HG02885 (cell line): ENCODE measurements around the gene MINDY3.
"Not testable (repeated sequence)": the region's sequence is repeated elsewhere in the genome, so short reads cannot be mapped to it uniquely, and the experiment has no call there.

Source experiments
- ATAC-seq: cut with Tn5 transposase; IDR thresholded peaks from one replicate; pipeline ENCODE4 v1.9.1; 2021; ENCODE audit warnings: mild to moderate bottlenecking; ENCODE audit not compliant: unreplicated experiment, poor library complexity

MINDY3 gene

DNA sequence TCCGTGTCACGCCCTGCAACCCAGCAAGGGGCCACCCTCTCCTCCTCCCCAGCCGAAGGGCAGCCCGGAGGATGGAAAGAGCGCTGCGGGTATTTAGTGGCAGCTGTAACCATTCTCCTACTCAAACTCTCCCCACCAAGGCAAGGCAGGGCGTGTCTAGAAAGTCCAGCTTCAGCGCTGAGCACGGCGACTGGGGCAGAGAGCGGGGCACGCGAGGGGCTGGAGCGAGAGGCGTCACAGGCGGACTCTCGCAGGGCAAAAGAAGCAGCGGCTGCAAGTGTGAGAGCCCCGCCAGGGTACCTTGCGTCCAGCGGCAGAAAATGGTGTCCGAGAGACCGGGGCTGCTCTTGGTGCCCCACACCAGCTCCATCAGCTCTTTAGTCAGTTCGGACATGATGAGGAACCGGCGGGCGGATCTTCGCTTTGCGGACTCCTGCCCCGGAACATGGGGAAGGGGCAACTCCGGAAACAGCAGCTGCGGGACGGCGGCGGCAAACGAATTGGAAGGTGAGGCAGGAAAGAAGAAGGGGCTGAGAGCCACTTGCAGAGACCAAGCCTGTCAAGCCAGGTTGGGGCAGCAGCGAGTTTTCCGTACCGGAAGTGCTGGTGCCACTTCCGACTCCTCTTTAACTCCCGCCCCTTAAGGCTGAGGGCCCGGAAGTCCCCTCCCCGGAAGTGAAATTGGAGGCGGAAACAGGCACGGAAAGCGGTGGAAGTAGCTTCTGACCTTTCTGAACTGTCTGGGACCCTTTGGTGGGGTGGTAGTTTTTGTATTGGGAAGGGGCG, at the start of gene MINDY3:
Gene MINDY3 (minus strand): TSS at position 602 of the 786 bp plus-strand sequence. CDS start 208 bp downstream, at position 394.
- peak; percentile 93 for ATAC-seq

DNA sequence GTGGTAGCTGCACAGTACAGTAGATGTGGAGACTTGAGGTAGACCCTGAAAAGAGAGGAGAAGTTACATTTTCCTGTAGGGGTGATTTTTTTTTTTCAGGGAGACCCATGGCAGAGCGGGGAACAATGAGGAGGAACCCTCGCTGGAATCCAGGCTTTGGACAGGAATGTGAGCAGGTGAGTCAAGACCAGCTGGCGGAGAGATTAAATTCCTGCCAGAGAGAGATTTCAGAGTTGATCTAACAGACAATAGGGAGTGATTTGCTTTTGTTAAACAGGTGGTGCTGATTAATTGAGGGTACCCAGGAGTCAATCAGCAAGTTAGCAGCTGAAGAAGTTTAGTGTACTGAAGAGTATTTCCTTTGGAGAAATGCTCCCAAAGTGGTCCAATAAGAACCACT, 41.6 kb upstream of the MINDY3 start:
- ATAC-seq = no peak

DNA sequence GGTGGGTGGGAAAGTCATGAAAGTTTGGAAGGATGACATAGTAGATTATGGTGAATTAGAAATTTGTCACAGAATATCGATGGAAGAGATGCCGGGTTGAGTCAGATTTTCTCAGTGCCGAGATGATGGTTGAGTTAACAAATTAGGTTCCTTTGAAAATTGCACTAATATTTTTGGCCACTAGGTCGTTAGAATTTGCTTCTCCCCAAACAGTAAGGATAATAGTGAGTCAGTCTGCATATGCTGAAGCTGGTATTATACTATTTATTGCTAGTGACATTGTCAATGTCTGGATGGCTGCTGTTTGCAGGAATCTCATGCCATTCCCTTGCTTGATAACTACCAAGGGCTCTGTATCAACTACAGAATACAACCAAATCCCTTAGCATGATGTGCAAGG, 37.7 kb upstream of the MINDY3 start:
- ATAC-seq = no peak

DNA sequence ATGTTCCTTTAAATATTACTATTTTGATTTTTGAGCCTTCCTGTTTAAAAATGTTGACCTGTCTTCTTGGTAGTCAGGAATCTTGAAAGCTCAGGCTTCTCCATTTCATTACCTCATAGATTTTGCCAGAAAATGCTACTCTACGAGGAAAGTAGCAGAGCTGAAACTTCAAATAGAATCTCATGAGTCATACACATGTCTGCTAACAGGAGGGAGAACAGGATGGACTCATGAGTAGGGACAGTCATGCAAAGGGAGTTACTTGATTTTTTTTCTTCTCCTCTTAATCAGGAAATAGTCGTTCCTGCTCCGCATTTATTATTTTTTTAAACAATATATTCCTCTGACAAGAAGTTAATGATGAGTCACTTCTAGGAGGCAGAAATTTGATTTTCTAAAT, 37.0 kb upstream of the MINDY3 start:
- ATAC-seq = no peak

DNA sequence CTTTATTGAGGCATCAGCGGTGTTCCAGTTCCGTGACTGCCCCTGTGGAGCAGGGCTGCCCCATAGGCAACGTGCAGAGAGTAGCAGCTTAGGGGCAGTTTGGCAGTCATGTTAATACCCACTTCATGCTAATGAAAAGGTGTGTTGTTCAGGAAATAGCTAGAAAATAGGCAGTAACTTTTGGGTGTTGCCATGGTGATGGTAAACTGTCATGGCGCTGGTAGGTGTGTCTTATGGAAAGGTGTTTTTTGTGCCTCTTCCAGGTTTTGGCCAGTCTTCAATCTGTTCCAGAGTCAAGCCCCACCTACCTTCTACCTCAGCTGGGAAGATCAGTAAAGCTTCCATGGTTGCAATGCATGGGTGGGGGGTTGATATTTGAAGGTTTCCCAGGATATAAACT, 36.3 kb upstream of the MINDY3 start:
- no peak for ATAC-seq

DNA sequence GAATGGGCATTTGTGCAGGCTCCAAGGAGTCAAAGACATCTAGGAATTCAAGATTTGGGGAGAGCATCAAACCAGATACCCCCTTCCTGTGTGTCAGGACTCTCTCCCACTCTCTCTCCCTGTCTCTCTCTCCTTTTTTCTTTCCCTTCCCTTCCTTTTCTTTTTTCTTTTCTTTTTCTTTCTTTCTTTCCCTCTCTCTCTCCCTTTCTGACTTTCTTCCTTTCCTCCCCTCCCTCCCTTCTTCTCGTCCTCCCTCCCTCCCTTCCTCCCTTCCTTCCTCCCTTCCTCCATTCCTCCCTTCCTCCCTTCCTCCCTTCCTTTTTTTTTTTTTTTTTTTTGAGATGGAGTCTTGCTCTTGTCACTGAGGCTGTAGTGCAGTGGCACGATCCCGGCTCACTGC, 24.1 kb upstream of the MINDY3 start:
- ATAC-seq = no peak

DNA sequence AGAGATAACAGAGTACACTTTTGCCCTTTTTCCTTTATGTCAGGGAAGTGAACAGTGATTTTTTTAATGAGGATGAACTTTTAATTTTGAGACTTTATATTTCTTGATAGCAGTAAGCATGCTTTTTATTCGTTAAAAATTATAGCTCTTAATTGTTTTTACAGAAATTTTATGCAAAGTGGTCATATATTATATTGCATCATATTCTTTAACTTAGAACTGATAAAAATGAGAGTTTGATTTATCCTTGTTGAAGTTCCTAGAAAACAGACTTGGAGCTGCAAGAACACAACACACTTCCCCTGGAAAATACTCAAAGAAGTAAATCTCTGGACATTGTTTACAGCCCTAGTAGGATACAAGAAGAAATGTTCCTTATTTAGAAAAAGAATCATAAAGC, 21.2 kb upstream of the MINDY3 start:
- ATAC-seq = no peak

DNA sequence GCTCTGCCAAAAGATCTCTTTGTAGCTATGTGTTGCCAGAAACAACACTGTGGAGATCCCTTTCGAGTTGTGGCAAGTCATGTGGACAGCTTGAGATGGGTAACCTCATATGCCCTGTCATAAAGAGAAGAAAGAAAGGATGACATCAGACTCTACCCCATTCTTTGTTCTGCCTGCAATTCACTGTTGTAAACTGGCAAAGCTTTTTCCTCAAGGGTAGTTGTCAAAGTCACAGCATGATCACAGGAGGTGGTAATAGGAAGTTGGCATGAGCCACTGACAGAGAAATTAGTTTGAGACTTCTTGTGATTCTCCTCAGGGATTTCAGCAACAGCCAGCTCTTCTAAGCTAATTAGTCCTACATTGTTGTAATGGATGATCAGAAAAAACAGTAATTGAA, 19.4 kb upstream of the MINDY3 start:
- no peak for ATAC-seq

DNA sequence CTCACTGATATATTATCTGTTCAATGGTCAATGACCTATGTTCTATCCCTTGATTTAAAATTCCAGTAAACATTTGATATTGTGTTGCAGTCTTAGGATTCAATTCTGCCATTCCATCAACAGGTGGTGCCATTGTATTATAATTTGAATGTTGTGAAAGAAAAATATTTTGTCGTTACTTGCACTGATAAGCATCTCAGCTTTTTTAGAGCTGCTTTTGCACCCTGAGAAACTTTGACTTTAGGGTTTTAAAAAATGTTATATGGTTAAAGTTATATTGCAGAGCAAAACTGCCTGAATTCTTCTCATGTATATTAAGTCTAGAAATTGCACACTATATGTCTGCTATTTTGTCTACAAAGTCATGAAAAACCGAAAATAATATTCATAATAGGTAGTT, 18.8 kb upstream of the MINDY3 start:
- ATAC-seq = no peak

DNA sequence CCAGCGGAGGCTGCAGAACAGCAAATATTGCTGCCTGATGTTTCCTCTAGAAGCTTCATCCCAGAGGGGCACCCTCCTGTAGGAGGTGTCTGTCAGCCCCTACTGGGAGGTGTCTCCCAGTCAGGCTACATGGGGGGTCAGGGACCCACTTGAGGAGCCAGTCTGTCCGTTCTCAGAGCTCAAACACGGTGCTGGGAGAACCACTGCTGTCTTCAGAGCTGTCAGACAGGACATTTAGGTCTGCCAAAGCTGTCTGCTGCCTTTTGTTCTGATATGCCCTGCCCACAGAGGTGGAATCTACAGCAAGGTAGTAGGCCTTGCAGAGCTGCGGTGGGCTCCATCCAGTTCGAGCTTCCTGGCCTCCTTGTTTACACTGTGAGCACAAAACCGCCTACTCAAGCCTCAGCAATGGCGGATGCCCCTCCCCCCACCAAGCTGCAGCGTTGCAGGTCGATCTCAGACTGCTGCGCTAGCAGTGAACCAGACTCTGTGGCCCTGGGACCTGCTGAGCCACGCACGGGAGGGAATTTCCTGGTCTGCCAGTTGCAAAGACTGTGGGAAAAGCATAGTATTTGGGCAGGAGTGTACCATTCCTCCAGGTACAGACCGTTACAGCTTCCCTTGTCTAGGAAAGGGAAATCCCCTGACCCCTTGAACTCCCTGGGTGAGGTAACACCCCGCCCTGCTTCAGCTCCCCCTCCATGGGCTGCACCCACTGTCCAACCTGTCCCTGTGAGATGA, 17.7 kb upstream of the MINDY3 start:
- no peak for ATAC-seq

DNA sequence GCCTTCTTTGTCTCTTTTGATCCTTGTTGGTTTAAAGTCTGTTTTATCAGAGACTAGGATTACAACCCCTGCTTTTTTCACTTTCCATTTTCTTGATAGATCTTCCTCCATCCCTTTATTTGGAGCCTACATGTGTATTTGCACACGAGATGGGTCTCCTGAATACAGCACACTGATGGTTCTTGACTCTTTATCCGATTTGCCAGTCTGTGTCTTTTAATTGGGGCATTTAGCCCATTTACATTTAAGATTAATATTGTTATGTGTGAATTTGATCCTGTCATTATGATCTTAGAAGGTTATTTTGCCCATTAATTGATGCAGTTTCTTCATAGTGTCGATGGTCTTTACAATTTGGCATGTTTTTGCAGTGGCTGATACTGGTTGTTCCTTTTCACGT, 16.0 kb upstream of the MINDY3 start:
- not testable (repeated sequence) for ATAC-seq

DNA sequence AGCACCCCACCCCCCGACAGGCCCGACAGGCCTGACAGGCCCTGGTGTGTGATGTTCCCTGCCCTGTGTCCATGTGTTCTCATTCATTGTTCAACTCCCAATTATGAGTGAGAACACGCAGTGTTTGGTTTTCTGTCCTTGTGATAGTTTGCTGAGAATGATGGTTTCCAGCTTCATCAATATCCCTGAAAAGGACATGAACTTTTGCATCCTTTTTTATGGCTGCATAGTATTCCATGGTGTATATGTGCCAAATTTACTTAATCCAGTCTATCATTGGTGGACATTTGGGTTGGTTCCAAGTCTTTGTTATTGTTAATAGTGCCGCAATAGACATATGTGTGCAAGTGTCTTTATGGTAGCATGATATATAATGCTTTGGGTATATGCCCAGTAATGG, 12.3 kb upstream of the MINDY3 start:
- not testable (repeated sequence) for ATAC-seq

DNA sequence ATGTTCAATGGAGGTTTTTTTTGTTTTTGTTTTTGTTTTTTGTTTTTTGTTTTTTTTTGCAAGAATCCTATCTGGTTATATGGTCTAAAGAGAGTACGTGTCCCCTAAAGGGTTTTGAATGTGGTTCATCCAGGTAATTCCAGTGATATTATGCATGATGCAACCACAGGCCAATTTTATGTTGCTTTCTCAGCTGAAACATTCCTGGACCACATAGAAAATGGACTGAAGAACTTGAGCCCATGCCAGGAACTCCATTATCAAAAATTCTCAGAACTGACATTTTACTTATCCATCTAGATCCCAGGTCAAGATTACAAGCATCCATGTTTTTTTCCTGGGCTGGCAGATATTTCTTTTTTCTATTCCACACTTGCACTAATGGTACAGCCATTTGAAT, 11.5 kb upstream of the MINDY3 start:
- ATAC-seq = no peak

DNA sequence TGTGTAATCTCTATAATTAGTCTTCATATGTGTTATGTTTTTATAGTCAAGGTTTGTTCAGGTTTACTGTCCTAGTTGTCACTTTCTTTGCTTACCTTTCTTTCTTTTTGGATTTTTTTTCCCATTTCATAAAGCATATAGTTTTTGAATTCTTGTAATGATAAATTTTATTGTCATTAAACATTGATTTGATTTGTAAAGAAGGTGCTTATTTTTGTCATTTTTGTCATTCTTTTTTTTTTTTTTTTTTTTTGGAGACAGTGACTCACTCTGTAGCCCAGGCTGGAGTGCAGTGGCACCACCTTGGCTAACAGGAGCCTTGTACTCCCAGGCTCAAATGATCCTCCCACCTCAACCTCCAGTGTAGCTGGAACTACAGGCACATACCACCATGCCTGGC, 9.6 kb upstream of the MINDY3 start:
- ATAC-seq = no peak

DNA sequence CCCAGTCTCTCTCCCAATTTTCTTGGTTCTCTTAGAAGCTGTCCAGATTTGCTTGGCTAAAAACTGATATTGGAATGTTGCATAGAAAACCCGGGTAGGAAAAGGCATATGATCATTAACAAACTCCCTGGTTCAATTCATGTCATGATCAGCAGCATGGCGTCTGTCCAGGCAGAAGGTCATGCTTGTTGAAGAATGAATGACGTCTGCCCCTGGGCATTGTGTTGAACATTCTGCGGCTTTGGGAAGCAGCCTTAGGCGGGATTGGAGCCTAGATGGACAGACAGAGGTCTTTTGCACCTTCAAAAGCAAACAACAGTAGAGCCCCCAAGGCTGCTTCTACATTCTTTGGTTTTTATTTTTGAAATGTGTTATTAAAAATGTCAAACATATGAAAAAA, 7.7 kb upstream of the MINDY3 start:
- ATAC-seq = no peak

DNA sequence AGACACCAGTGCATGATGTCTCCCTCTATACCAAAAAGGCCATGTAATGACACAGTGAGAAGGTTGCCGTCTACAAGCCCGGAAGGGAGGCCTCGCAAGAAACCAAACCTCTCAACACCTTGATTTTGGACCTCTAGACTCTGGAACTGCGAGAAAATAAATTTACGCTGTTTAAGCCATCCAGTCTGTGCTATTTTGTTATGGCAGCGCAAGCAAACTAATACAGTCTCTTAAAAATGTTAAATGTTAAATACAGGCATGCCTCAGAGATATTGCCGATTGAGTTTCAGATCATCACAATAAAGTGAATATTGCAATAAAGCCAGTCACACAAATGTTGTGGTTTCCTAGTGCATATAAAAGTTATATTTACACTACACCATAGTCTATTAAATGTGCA, 5.0 kb upstream of the MINDY3 start:
- no peak for ATAC-seq

DNA sequence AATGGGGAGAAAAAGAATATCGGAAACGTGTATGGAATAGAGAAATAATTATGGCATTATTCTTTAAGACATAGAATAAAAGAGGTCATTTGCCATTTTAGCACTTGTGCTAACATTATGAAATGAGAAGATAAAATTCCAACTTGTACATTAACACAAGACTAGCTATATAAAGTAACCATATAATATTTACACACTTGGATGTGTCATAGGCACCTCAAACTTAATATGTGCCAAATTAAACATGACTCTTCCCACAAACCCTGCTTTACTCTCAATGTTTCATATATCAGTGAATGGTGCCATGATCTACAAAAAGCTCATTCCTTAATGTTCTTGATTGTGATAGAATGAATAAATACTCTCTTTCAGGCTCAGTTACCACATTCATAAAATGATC, 4.1 kb upstream of the MINDY3 start:
- no peak for ATAC-seq

DNA sequence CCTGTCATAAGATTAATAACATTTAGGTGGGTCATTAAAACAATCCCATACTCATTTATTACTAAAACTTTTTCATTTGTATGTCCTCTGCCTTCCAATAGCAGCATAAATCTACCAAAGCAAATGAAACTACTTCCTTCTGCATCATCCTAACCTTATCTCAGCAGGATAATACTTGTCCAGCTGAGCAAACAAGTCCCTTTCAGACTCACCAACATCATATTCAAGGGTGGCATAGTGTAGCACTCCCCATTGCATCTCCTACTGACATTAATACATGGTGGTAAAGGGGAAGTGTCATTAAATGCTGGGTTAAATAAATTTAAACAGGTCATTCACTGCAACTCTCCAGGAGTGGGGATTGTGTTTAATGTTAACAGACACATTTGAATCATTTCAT, 3.4 kb upstream of the MINDY3 start:
- ATAC-seq = no peak

DNA sequence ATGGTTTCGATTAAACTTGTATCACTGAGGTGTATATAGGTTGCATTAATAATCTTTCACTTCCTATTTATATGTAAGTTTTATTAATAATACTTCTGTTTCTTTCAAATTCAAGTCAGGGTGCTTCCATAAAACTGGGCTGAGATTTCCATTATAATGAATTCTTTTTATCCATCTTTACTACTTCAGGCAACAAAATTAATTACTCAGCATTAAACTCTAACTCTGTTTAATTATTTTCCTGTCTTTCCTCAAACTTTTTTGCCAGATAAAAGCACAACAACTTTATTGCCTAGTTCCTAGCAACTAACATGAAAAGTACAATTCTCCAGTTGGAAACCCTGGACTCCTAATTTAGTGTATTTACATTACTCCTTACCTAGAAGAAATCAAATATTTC, 3.0 kb upstream of the MINDY3 start:
- ATAC-seq = no peak

DNA sequence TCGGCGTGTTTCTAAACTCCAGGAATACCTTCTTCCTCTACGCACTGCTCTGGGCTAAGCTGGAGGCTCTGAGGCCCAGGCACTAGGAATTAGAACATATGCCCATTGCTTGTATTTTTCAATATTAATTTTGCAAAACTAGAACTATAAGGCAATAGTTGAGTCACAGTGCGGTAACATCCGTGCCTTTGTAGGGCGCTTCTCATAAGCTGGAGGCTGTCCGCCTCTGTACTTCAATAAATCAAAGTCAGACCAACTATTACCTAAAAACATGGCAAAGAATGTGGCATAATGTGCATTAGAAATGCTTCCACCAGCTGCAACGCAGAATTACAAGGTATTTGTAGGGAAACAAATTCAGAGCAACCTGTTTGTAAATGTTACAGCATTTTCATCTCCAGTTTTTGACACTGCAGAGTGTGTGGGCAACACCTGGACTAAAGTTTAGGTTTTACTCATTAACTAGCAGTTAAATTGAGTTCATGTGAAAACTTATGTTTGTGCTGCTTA, 440 bp upstream of the MINDY3 start:
- ATAC-seq = no peak

DNA sequence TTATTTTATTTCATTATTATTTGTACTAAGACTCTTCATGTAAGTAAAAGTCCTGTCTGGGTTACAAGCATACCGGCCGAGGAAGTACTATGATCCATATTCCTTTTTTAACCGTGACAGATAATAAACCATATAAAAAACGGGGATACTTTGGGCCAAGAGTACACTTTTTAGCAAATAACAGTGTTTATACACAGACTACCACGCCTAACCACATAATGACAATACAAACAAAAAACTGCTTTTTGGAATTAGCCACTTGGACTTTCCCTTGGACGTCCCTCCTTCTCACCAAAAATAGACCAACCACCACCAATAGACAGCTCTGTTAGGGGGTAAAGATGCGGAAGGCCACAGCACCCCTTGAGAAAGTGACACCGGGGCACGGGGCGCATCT, 800 bp downstream of the MINDY3 start:
- ATAC-seq = peak; percentile 61

DNA sequence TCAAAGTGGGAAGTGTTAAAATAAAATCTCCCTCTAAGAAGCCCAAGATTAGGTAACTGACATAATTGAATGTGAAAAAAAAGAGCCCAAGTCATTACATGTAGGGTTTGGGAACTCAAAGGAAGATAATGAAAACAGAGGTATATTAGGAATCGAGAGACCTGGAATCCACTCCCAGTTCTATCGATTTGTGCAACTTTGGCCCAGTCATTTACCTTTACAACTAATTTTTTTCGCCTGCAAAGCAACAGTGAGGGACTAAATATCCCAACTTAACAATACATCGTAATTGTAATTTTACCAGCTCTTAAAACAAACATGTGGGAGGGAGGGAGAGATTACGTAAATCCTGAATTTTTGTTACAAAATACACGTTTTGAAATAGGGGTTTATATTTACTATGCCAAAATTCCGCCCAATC, 1.4 kb downstream of the MINDY3 start:
- no peak for ATAC-seq
